ENCODE measurements around the gene FOXR1. TPM values are rescaled to one million over a fixed set of nuclear protein-coding genes. Genes with fewer than 3 reads are reported as not detected.

Gene FOXR1
- polyA plus RNA-seq, 1 donor from 2014 or later = not detected

DNA sequence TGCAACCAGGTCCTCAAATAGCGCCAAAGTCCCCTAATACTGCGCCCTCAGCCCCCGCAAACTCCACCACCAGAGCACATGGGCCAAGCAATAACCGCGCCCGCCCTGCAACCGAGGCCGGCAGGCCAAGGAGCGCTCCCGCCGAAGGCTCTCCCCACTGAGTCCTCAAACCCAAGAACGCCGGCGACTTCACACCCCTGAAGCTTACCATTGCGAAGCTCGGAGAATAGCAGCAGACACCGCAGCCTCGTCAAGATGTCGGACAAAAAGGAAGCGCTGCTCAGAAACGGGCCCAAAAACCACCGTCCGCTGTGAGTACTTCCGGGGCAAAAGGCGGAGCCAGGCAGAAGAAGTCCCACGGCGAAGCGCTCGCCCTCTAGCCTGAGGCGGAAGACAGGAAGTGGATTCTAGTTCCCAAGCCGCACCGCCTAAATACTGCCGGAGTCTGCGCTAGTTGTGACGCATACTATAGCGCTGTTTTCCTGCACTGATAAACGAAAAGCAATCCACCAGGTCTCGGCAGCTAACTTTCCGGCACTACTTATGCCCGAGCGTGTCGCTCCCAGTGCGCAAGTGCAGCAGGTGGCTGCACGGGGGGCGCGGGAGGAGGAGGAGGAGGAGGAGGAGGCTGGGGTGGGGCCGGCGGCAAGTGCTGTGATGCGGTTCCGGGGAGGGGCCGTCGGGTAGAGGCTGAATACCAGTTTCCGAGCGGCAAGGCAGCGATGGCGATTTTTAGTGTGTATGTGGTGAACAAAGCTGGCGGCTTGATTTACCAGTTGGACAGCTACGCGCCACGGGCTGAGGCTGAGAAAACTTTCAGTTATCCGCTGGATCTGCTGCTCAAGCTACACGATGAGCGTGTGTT, 46.7 kb downstream of the FOXR1 start, which contains the start of the genes RPS25 and TRAPPC4:
TSS of gene RPS25 (minus strand) at position 270 of the 865 bp plus-strand sequence. CDS start at position 211, 59 bp downstream.
TSS of gene TRAPPC4 (plus strand) at position 693 of the 865 bp plus-strand sequence. CDS start at position 723, 30 bp downstream.
- H3K9ac ChIP-seq (ENCODE audit: low read length) = peak within 1 kb of the TSS; percentile 86
- H3K4me3 ChIP-seq (ENCODE audit: low read length) = peak within 1 kb of the TSS; percentile 75
- peaks cover 12% of the 10 kb centered on the region for H3K36me3 ChIP-seq (ENCODE audit: insufficient read depth, low read length)
- no peaks in the 10 kb centered on the region for H3K9me3 ChIP-seq (ENCODE audit: low read length)
- no peaks in the 10 kb centered on the region for H3F3A ChIP-seq (ENCODE audit: insufficient read depth, low read length, poor library complexity, severe bottlenecking)
- no peaks in the 10 kb centered on the region for H3K9me2 ChIP-seq (ENCODE audit: insufficient read depth, low read length)
- H3K4me2 ChIP-seq (ENCODE audit: low read length) = peak within 1 kb of the TSS; percentile 92
- peak; percentile 82 for TF ChIP-seq POLR2AphosphoS5 (IDR thresholded peaks at IDR 0.05)
- TF ChIP-seq EZH2 (IDR thresholded peaks at IDR 0.05; ENCODE audit: borderline replicate concordance, insufficient read depth, low read length, poor library complexity, severe bottlenecking) = no peak
- TF ChIP-seq EP300 (conservative IDR thresholded peaks at IDR 0.05; ENCODE audit: poor library complexity, severe bottlenecking) = peak; percentile 60
- TF ChIP-seq MXI1 (conservative IDR thresholded peaks at IDR 0.05; ENCODE audit: poor library complexity, severe bottlenecking) = peak; percentile 97
- TF ChIP-seq SMC3 (conservative IDR thresholded peaks at IDR 0.05; ENCODE audit: poor library complexity) = no peak
- TF ChIP-seq TAF1 (IDR thresholded peaks at IDR 0.05; ENCODE audit: low read depth) = peak; percentile 75
- TF ChIP-seq, protein P1, sequence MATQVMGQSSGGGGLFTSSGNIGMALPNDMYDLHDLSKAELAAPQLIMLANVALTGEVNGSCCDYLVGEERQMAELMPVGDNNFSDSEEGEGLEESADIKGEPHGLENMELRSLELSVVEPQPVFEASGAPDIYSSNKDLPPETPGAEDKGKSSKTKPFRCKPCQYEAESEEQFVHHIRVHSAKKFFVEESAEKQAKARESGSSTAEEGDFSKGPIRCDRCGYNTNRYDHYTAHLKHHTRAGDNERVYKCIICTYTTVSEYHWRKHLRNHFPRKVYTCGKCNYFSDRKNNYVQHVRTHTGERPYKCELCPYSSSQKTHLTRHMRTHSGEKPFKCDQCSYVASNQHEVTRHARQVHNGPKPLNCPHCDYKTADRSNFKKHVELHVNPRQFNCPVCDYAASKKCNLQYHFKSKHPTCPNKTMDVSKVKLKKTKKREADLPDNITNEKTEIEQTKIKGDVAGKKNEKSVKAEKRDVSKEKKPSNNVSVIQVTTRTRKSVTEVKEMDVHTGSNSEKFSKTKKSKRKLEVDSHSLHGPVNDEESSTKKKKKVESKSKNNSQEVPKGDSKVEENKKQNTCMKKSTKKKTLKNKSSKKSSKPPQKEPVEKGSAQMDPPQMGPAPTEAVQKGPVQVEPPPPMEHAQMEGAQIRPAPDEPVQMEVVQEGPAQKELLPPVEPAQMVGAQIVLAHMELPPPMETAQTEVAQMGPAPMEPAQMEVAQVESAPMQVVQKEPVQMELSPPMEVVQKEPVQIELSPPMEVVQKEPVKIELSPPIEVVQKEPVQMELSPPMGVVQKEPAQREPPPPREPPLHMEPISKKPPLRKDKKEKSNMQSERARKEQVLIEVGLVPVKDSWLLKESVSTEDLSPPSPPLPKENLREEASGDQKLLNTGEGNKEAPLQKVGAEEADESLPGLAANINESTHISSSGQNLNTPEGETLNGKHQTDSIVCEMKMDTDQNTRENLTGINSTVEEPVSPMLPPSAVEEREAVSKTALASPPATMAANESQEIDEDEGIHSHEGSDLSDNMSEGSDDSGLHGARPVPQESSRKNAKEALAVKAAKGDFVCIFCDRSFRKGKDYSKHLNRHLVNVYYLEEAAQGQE (IDR thresholded peaks at IDR 0.05; ENCODE audit: borderline replicate concordance) = peak; percentile 29
- peak; percentile 20 for TF ChIP-seq RAD21 (conservative IDR thresholded peaks at IDR 0.05)
- peak; percentile 35 for TF ChIP-seq CTCF (IDR thresholded peaks at IDR 0.05; ENCODE audit: poor library complexity, severe bottlenecking)
- no peaks in the 10 kb centered on the region for H3K27me3 ChIP-seq (ENCODE audit: insufficient read depth, low read depth, low read length)
- peak within 1 kb of the TSS; percentile 54 for H2AFZ ChIP-seq (ENCODE audit: low read depth, low read length)
- H3K79me2 ChIP-seq (replicated peaks; ENCODE audit: insufficient read depth, low read length) = peaks cover 49% of the 10 kb centered on the region
- H3K27ac ChIP-seq (ENCODE audit: low read length) = peak within 1 kb of the TSS; percentile 84
- H4K20me1 ChIP-seq (ENCODE audit: insufficient read depth) = no peaks in the 10 kb centered on the region

DNA sequence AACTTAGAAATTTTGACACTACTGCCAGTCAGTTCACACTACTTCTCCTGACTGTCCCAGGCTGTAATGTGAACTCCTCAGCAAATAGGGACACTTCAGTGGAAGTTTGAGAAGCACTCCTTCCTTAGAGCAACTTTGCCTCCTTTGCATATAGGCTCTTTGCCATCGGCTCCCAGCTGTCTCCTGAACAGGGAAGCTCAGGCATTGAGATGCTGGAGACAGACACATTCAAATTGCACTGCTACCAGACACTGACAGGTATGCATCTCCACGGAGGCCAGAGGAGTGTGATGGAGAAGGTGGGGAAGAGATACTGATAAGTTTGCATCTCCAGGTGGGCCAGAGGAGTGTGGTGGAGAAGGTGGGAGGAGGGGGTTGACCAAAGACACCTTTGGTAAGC, 48.4 kb downstream of the FOXR1 start:
- Histone ChIP-seq H3K27ac (ENCODE audit: low read length) (no peak overlapping the region), H3F3A (ENCODE audit: insufficient read depth, low read length, poor library complexity, severe bottlenecking) (no peaks in the 10 kb centered on the region), H4K20me1 (ENCODE audit: insufficient read depth) (no peaks in the 10 kb centered on the region), H3K27me3 (ENCODE audit: insufficient read depth, low read depth, low read length) (no peaks in the 10 kb centered on the region), H3K9me2 (ENCODE audit: insufficient read depth, low read length) (no peaks in the 10 kb centered on the region), H3K9ac (ENCODE audit: low read length) (peak overlapping the region; percentile 2), H3K79me2 (replicated peaks; ENCODE audit: insufficient read depth, low read length) (peaks cover 49% of the 10 kb centered on the region), H2AFZ (ENCODE audit: low read depth, low read length) (no peak overlapping the region), H3K4me3 (ENCODE audit: low read length) (peak overlapping the region; percentile 75), H3K4me2 (ENCODE audit: low read length) (peak overlapping the region; percentile 92), H3K9me3 (ENCODE audit: low read length) (no peaks in the 10 kb centered on the region), H3K36me3 (ENCODE audit: insufficient read depth, low read length) (peaks cover 7% of the 10 kb centered on the region)
- no peak for TF ChIP-seq RAD21 (conservative IDR thresholded peaks at IDR 0.05)
- no peak for TF ChIP-seq SMC3 (conservative IDR thresholded peaks at IDR 0.05; ENCODE audit: poor library complexity)
- TF ChIP-seq, protein P1 (IDR thresholded peaks at IDR 0.05; ENCODE audit: borderline replicate concordance) = no peak
- no peak for TF ChIP-seq EZH2 (IDR thresholded peaks at IDR 0.05; ENCODE audit: borderline replicate concordance, insufficient read depth, low read length, poor library complexity, severe bottlenecking)
- TF ChIP-seq POLR2AphosphoS5 (IDR thresholded peaks at IDR 0.05) = no peak
- no peak for TF ChIP-seq TAF1 (IDR thresholded peaks at IDR 0.05; ENCODE audit: low read depth)
- TF ChIP-seq MXI1 (conservative IDR thresholded peaks at IDR 0.05; ENCODE audit: poor library complexity, severe bottlenecking) = no peak
- TF ChIP-seq CTCF (IDR thresholded peaks at IDR 0.05; ENCODE audit: poor library complexity, severe bottlenecking) = no peak
- no peak for TF ChIP-seq EP300 (conservative IDR thresholded peaks at IDR 0.05; ENCODE audit: poor library complexity, severe bottlenecking)

Measured in neural cell (in vitro differentiated cells).